HEK293 (cell line): ENCODE measurements around the gene TMEM164.

Experiments
- CTCF ChIP-seq: fragments of 450-650 bp; formaldehyde crosslinking; IDR thresholded peaks from 2 replicates; pipeline ENCODE4 v1.5.1; 2016; ENCODE audit warnings: missing biosample characterization, missing genetic modification characterization
- GLI4 ChIP-seq: fragments of 450-650 bp; formaldehyde crosslinking; IDR thresholded peaks from 2 replicates; pipeline ENCODE4 v1.5.1; 2016; ENCODE audit warnings: missing biosample characterization, missing genetic modification characterization
- PRDM6 ChIP-seq: fragments of 450-650 bp; formaldehyde crosslinking; IDR thresholded peaks from 2 replicates; pipeline ENCODE4 v1.5.1; 2017; ENCODE audit warnings: missing biosample characterization, missing genetic modification characterization
- ZNF274 ChIP-seq, 2 experiments: fragments of 200-500 bp in 1 of 2; fragments of 450-650 bp in 1 of 2; sonication (Bioruptor generic) in 1 of 2; formaldehyde crosslinking in 1 of 2; IDR thresholded peaks; 2 replicates each; pipeline versions ENCODE4 v1.5.1 to v1.6.1; 2014 to 2016; ENCODE audit warnings: borderline replicate concordance in 1 of 2, inconsistent platforms in 1 of 2, low read length in 1 of 2, missing biosample characterization in 1 of 2, missing genetic modification characterization in 1 of 2

GRCh38 chrX:110055616-110056015 lies 52.7 kb downstream of the TMEM164 start:
- TF ChIP-seq GLI4 (no peak), ZNF274 (IDR thresholded peaks at IDR 0.05; ENCODE audit: low read length) (no peak), ZNF274 (tag by site-specific recombination; IDR thresholded peaks at IDR 0.05; ENCODE audit: borderline replicate concordance) (no peak), PRDM6 (tag by site-specific recombination) (no peak), CTCF (tag by site-specific recombination) (no peak)
